Ectodermal cell (in vitro differentiated cells): ENCODE measurements around the gene NPAS2.

Source experiments
- H3K27ac ChIP-seq: 2 replicates; pipeline ENCODE4 v1.7.0; 2013; ENCODE audit warnings: mild to moderate bottlenecking, low read depth, low read length; ENCODE audit not compliant: insufficient read depth, poor library complexity, severe bottlenecking
- H3K27me3 ChIP-seq: 2 replicates; pipeline ENCODE4 v1.7.0; 2013; ENCODE audit warnings: mild to moderate bottlenecking, low read length; ENCODE audit not compliant: insufficient read depth, control insufficient read depth, poor library complexity, severe bottlenecking
- H3K36me3 ChIP-seq: one replicate; pipeline ENCODE4 v1.7.0; 2013; ENCODE audit warnings: low read length; ENCODE audit not compliant: control insufficient read depth, insufficient read depth
- H3K4me1 ChIP-seq: one replicate; pipeline ENCODE4 v1.7.0; 2013; ENCODE audit warnings: low read length; ENCODE audit not compliant: control insufficient read depth, insufficient read depth
- H3K4me3 ChIP-seq: 2 replicates; pipeline ENCODE4 v1.7.0; 2013; ENCODE audit warnings: low read depth, low read length, control low read depth; ENCODE audit not compliant: insufficient read depth
- H3K9me3 ChIP-seq: 2 replicates; pipeline ENCODE4 v1.7.0; 2013; ENCODE audit warnings: mild to moderate bottlenecking, low read length, moderate library complexity; ENCODE audit not compliant: control insufficient read depth
- WGBS, 2 experiments: methylation state at CpG; one replicate each; pipeline ENCODE4 v1.1.7; 2013; ENCODE audit warnings: missing lambda C conversion rate in 2 of 2; 5-methylcytosine and 5-hydroxymethylcytosine counted together

The NPAS2 gene

DNA sequence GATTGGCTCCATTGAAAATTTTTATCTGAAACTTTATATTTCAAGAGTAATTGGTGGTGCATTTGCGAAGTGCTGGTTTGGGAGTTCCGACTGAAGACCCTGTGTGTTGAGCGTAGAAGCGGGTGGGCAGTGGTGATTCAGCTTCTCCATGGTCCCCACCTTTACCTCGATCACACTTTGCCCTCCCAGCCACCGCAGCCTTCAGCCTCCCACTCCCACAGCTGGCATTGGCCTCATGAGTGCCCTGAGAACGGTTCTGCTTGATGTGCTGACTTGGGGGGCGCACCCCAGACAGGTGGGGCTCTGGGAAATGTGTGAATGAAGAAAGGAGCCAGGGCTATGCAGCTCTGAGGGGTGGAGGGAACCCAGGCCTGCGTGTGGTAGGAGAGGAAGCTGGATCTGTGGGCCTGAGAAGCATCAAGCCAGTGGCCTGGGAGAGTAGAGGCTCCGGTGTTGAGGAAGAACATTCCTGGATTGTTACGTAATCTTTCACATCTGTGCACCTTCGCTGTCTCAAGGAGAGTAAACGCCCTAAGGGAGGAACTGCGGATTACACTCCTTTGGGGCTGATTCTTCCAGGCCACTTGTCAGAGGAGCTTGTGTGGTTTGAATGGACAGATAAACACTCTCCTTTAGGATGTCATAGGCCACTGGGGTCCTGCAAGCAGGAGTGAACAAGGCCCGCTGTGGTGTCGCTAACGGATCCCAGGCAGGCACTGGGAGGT lies 83.8 kb downstream of the NPAS2 start:
- no peaks in the 10 kb centered on the region for H3K36me3 ChIP-seq
- no peaks in the 10 kb centered on the region for H3K4me1 ChIP-seq
- no peaks in the 10 kb centered on the region for H3K9me3 ChIP-seq
- H3K4me3 ChIP-seq: no peak overlapping the region
- 94 to 96% methylated on average over 17 of the region's 17 CpGs for WGBS, 2 experiments
- H3K27me3 ChIP-seq: no peaks in the 10 kb centered on the region
- no peak overlapping the region for H3K27ac ChIP-seq

DNA sequence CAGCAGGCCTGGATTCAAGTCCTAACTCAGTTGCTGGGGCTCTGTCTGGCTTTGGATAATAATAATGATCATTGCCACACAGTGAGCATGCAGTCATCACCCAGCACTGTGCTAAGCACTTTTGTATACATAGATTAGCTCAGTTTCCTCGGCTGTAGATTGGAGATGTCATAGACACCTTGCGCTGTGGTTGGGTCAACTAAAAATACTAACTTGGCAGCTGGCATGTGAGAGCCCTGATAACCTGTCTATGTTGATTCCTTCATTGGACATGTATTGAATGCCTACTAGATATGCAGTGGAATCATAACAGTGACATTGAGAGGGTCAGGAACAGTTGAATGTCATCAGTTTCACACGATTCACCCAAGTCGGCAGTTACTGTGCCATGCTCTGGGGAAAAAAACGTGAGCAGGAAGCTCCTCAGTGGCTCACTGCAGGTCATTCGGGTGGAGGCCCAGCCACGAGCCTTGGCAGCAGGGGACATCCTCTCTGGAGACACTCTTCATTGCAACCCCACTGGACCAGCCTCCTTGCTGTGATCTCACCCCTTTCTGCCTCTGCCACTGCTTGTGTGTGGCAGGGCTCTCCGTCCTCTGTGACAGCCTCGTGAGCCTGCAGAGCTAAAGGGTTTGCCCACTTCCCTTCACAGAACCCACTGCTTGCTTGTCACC lies 85.3 kb downstream of the NPAS2 start:
- H3K4me3 ChIP-seq: no peak overlapping the region
- WGBS, 2 experiments: 85 to 87% methylated on average over 9 of the region's 9 CpGs
- no peaks in the 10 kb centered on the region for H3K36me3 ChIP-seq
- H3K27me3 ChIP-seq: no peaks in the 10 kb centered on the region
- H3K4me1 ChIP-seq: no peaks in the 10 kb centered on the region
- H3K27ac ChIP-seq: no peak overlapping the region
- H3K9me3 ChIP-seq: no peaks in the 10 kb centered on the region

- Histone ChIP-seq H3K4me1 (no peaks in the 10 kb centered on the region), H3K4me3 (no peak overlapping the region), H3K36me3 (no peaks in the 10 kb centered on the region), H3K27ac (no peak overlapping the region), H3K27me3 (no peaks in the 10 kb centered on the region), H3K9me3 (no peaks in the 10 kb centered on the region)
- WGBS, 2 experiments: 90 to 96% methylated on average over 1 of the region's 1 CpG
These were observed 86.2 kb downstream of the NPAS2 start for GRCh38 chr2:100906131-100906530.

DNA sequence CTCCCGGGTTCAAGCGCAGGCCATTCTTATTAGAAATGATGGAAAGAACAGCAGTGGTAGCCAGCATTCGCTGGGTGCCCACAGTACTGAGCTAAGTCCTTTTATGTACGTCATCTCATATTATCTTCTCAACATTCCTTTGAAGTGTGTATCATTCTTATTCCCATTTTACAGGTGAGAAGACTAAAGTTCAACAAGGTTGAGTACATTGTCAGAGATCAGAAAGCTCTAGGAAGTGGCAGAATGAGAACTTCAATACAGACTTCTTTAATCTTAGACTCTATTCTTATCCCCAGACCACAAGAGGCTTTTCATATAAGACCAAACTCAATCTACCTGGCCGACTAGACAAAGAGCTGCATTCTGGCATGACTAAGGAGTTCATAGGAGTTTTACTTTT lies 86.7 kb downstream of the NPAS2 start:
- Histone ChIP-seq H3K36me3 (no peaks in the 10 kb centered on the region), H3K27me3 (no peaks in the 10 kb centered on the region), H3K27ac (no peak overlapping the region), H3K4me1 (no peaks in the 10 kb centered on the region), H3K4me3 (no peak overlapping the region), H3K9me3 (no peaks in the 10 kb centered on the region)
- 94 to 95% methylated on average over 5 of the region's 5 CpGs for WGBS, 2 experiments

DNA sequence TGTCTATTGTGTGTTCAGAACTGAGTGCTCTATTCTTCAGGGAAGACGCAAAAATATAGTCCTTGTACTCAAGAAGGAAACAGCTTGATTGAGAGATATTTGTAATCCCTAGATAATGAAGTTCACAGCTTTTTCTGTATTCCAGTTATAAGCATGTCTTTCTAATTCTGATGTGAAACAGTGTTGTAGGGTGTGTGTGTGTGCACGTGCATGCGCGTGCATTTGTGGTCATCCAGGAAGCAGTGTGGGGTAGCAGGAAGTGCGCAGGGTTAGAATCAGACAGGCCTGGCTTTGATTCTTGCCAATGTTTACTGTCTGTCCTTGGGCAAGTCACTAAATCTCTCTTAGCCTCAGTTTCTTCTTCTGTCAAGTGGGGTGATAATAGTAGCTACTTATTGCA lies 87.9 kb downstream of the NPAS2 start:
- Histone ChIP-seq H3K27ac (no peak overlapping the region), H3K9me3 (no peaks in the 10 kb centered on the region), H3K36me3 (no peaks in the 10 kb centered on the region), H3K4me1 (no peaks in the 10 kb centered on the region), H3K4me3 (no peak overlapping the region), H3K27me3 (no peaks in the 10 kb centered on the region)
- 95 to 97% methylated on average over 5 of the region's 5 CpGs for WGBS, 2 experiments

DNA sequence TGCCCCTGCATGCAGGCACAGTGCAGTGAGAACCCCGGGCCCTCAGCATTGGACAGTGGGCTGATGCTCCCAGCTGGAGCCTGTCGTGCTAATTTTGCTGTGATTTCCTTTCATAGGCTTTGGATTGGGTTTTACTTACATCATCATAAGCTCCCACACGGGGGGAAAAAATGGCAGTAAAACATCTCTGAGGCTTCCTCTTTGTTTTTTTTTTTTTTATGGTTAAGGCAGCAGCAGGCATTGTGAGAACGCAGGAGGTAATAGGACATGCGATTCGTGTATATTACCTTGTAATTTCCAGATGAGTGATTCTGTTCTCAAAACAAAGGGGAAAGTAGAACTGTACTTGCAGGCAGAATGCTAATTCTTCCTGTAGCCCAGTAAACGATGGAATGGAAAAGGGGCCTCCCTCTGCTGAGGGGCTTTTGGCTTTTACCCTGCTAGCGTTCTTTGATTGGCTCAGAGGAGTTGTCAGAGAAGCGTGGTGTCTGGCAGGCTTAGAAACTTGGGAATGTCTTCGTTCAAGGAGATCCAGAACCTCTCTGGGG lies 89.7 kb downstream of the NPAS2 start:
- Histone ChIP-seq H3K9me3 (no peaks in the 10 kb centered on the region), H3K36me3 (no peaks in the 10 kb centered on the region), H3K27ac (no peak overlapping the region), H3K27me3 (no peaks in the 10 kb centered on the region), H3K4me1 (no peaks in the 10 kb centered on the region), H3K4me3 (no peak overlapping the region)
- whole genome bisulfite sequencing, 2 experiments: 79% methylated on average over 10 of the region's 10 CpGs

DNA sequence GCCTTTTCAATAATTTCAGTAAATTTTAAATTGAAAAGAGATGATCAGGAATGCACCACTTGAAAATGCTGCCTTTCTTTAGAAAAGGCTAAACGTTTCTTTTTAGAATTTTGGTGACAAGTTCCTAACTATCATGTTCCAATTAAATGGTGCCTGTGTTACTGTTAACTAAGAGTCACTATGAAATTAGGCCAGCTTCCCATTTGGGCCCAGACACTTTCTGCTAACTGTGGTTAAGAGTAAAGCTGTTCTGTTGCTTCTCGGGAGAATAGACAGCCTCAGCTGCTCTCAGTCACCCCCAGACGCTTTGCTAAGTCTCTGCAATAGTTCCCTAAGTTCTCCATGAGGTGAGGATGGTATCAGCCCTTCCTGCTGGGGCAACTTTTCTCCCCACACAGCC lies 90.2 kb downstream of the NPAS2 start:
- Histone ChIP-seq H3K27ac (no peak overlapping the region), H3K4me3 (no peak overlapping the region)
- WGBS, 2 experiments: 86 to 93% methylated on average over 3 of the region's 3 CpGs

GRCh38 chr2:100919316-100919715 lies 99.4 kb downstream of the NPAS2 start:
- Histone ChIP-seq H3K27me3 (no peaks in the 10 kb centered on the region), H3K27ac (no peak overlapping the region), H3K4me1 (no peaks in the 10 kb centered on the region), H3K4me3 (no peak overlapping the region), H3K9me3 (no peaks in the 10 kb centered on the region), H3K36me3 (no peaks in the 10 kb centered on the region)
- 55 to 58% methylated on average over 16 of the region's 16 CpGs for WGBS, 2 experiments

More for the DNA sequence above, 90.2 kb downstream of the NPAS2 start:
- no peaks in the 10 kb centered on the region for H3K36me3 ChIP-seq
- no peaks in the 10 kb centered on the region for H3K27me3 ChIP-seq
- H3K4me1 ChIP-seq: no peaks in the 10 kb centered on the region
- no peaks in the 10 kb centered on the region for H3K9me3 ChIP-seq

- WGBS, 2 experiments: 87 to 91% methylated on average over 6 of the region's 6 CpGs
- H3K9me3 ChIP-seq: no peaks in the 10 kb centered on the region
- H3K36me3 ChIP-seq: no peaks in the 10 kb centered on the region
These were observed 101.8 kb downstream of the NPAS2 start for GRCh38 chr2:100921685-100922161.

DNA sequence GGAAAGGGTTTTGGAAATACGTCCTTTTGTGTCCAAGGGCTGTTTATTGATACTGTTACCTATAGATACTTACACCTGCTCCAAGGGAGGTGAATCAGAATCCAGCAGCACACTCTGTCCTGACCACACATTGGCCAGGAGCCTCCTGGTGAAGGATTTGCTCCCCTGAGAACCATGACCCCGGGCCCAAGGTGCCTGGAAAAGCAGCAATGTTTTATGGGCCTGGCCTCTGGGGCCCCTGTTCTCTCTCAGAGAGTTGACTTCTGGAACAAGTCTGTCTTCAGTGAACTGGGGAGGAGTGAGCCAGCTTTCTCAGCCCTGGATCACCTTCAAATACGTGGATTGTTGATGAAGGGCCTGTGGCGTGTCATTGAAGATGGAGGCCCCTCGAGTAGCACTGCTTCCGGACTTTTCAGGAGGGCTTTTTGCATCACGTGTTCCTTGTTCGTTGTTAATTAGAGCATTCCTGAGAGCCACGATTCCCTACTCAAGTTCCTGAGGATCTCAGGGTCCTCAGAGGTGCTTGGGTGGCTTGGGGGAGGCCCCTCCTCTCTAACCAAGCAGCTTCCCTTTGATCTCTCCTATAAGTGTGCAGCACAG lies 103.6 kb downstream of the NPAS2 start:
- Histone ChIP-seq H3K27ac (no peak overlapping the region), H3K36me3 (no peaks in the 10 kb centered on the region), H3K27me3 (no peaks in the 10 kb centered on the region), H3K4me3 (no peak overlapping the region), H3K9me3 (no peaks in the 10 kb centered on the region), H3K4me1 (peaks cover 4% of the 10 kb centered on the region)
- 92 to 94% methylated on average over 9 of the region's 9 CpGs for WGBS, 2 experiments

More at GRCh38 chr2:100921685-100922161, 101.8 kb downstream of the NPAS2 start:
- Histone ChIP-seq H3K27ac (no peak overlapping the region), H3K27me3 (no peaks in the 10 kb centered on the region), H3K4me1 (peaks cover 4% of the 10 kb centered on the region), H3K4me3 (no peak overlapping the region)
